MCF 10A (cell line): ENCODE results near the gene BEST1. TPM values are rescaled to one million over a fixed set of nuclear protein-coding genes. Genes with fewer than 3 reads are reported as not detected.
"Not testable (repeated sequence)": the region's sequence is repeated elsewhere in the genome, so short reads cannot be mapped to it uniquely, and the experiment has no call there.

Source experiments
- BruUV-seq: library from RNA; stranded (reverse); fragments of 400-500 nt; replicated peaks from 2 replicates; lab custom pipeline; 2021; lab: Mats Ljungman, UMichigan
- CTCF ChIA-PET: fragments of 300-600 bp; sonication (Branson Sonifier 250); formaldehyde crosslinking; extraction: SDS; loops from one replicate; lab custom pipeline; 2021; ENCODE audit warnings: antibody characterized with exemption, inconsistent platforms; lab: Yijun Ruan, JAX
- POLR2A ChIA-PET: fragments of 300-600, 350-650 bp; sonication (Branson Sonifier 250); formaldehyde crosslinking; extraction: SDS; loops from one replicate; lab custom pipeline; 2020; ENCODE audit warnings: antibody characterized with exemption, inconsistent platforms; lab: Yijun Ruan, JAX
- DNase-seq: peaks from one replicate; pipeline ENCODE4 v3.0.0-alpha.2; 2018; ENCODE audit not compliant: unreplicated experiment
- H3K27ac Mint-ChIP-seq: one replicate; pipeline ENCODE4 v1.8.0; 2022; ENCODE audit warnings: mild to moderate bottlenecking, low read depth, mixed read lengths; ENCODE audit not compliant: unreplicated experiment
- H3K27me3 Mint-ChIP-seq: one replicate; pipeline ENCODE4 v1.8.0; 2022; ENCODE audit warnings: mixed read lengths; ENCODE audit not compliant: insufficient read depth, unreplicated experiment
- H3K36me3 Mint-ChIP-seq: one replicate; pipeline ENCODE4 v1.8.0; 2022; ENCODE audit warnings: mild to moderate bottlenecking, moderate library complexity, mixed read lengths; ENCODE audit not compliant: insufficient read depth, unreplicated experiment
- H3K4me1 Mint-ChIP-seq: one replicate; pipeline ENCODE4 v1.8.0; 2022; ENCODE audit warnings: mixed read lengths; ENCODE audit not compliant: insufficient read depth, unreplicated experiment
- H3K4me3 Mint-ChIP-seq: one replicate; pipeline ENCODE4 v1.8.0; 2022; ENCODE audit warnings: mild to moderate bottlenecking, moderate library complexity, mixed read lengths; ENCODE audit not compliant: unreplicated experiment
- H3K9me3 Mint-ChIP-seq: one replicate; pipeline ENCODE4 v1.8.0; 2022; ENCODE audit warnings: mixed read lengths; ENCODE audit not compliant: unreplicated experiment
- CTCF ChIP-seq: fragments of 200-600 bp; IDR thresholded peaks from one replicate; pipeline ENCODE4 v1.8.0; 2022; ENCODE audit warnings: antibody characterized with exemption, mild to moderate bottlenecking; ENCODE audit not compliant: unreplicated experiment
- intact Hi-C: fragments of 100-400 bp; cut with micrococcal nuclease; formaldehyde crosslinking; loops from 2 replicates; pipeline ENCODE4 v1.14.1; 2022
- total RNA-seq: library from RNA; stranded (reverse); gene quantifications from 2 replicates; pipeline ENCODE4 v1.2.3, GENCODE V29; 2022

BEST1 gene
- total RNA-seq, 1 experiment from 2014 or later: 2.5 TPM

DNA sequence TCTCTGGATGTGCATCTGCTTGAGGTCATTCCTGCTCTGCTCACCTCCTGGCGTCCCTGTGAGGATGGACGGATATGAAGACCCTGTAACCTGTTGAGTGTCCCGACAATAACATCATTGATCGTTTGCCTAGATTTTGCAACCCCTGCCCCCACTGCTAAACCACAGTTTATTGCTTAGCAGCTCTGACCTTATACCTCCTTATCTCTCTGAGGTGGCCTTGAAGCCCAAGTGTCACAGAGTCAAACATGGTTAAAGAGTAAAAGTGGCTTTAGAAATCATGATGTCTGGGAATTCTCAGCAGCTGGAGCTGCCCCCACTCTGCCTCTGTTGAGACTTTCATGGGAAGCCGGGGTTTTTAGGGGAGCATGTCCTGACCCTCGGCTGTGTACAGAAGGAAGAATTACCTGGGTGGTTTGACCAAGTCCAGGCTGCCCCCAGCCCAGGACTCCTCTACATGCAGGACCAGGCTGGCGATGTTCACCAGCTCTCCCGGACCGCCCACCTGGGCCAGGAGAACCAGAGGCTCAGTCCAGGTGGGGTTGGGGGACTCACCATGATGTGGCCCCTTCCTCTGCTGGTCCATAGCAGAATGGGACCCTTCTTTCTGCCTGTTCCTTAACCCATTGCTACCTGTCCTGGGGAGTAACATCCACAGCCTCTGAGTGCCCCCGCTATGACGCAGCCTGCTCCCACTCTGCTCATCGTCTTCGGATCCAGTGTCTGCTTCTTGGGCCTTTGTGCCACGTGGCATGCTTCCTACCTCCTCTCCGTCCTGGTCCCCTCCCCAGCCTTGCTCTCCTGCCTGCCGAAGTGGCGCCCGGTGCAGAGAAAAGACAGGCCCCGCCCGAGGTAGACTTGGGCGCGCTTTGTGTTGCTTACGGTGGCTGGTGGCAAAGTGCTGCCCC is 50.6 kb downstream of the BEST1 start:
- Mint-ChIP-seq H3K27ac (no peak overlapping the region), H3K4me1 (peaks cover 6% of the 10 kb centered on the region), H3K27me3 (no peaks in the 10 kb centered on the region), H3K36me3 (peaks cover 20% of the 10 kb centered on the region), H3K4me3 (no peak overlapping the region), H3K9me3 (peaks cover 7% of the 10 kb centered on the region)
- TF ChIP-seq CTCF: no peak
- intact Hi-C loops: no loop called here
- CTCF ChIA-PET: no interaction called here
- DNase-seq: no peak
- BruUV-seq: no TSS peak
- POLR2A ChIA-PET: interaction anchor here (2.0 kb wide), 1 partner anchor 25 kb away, joined by 12 read pairs; no protein-coding TSS in a partner anchor

GRCh38 chr11:62001450-62002191 is 51.5 kb downstream of the BEST1 start:
- intact Hi-C loops: no loop called here
- no peak for TF ChIP-seq CTCF
- peaks cover 7% of the 10 kb centered on the region for H3K9me3 Mint-ChIP-seq
- H3K4me3 Mint-ChIP-seq: no peak overlapping the region
- no peaks in the 10 kb centered on the region for H3K27me3 Mint-ChIP-seq
- POLR2A ChIA-PET: interaction anchor here (0.6 kb wide), 1 partner anchor 34 kb away, joined by 3 read pairs; no protein-coding TSS in a partner anchor
- CTCF ChIA-PET: no interaction called here
- no peak overlapping the region for H3K27ac Mint-ChIP-seq
- peaks cover 6% of the 10 kb centered on the region for H3K4me1 Mint-ChIP-seq
- H3K36me3 Mint-ChIP-seq: peaks cover 24% of the 10 kb centered on the region
- DNase-seq: no peak
- BruUV-seq: no TSS peak

DNA sequence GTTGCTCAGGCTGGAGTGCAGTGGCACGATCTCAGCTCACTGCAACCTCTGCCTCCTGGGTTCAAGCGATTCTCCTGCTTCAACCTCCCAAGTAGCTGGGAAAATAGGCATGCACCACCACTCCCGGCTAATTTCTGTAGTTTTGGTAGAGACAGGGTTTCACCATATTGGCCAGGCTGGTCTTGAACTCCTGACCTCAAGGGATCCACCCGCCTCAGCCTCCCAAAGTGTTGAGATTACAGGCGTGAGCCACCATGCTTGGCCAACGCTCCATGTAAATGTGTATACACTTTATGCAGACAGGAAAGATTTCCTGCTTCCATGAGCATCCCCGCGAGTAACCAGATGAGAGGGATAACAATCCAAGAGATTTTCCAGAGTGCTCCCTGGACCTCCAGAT is 52.1 kb downstream of the BEST1 start:
- H3K27ac Mint-ChIP-seq, H3K27me3 Mint-ChIP-seq, H3K4me3 Mint-ChIP-seq, DNase-seq, CTCF ChIA-PET, H3K9me3 Mint-ChIP-seq, H3K4me1 Mint-ChIP-seq, intact Hi-C loops, BruUV-seq: not testable (repeated sequence)
- H3K36me3 Mint-ChIP-seq: peaks cover 24% of the 10 kb centered on the region
- POLR2A ChIA-PET: interaction anchor here (1.1 kb wide), 1 partner anchor 35 kb away, joined by 3 read pairs; the partner anchor contains the start of gene FTH1

DNA sequence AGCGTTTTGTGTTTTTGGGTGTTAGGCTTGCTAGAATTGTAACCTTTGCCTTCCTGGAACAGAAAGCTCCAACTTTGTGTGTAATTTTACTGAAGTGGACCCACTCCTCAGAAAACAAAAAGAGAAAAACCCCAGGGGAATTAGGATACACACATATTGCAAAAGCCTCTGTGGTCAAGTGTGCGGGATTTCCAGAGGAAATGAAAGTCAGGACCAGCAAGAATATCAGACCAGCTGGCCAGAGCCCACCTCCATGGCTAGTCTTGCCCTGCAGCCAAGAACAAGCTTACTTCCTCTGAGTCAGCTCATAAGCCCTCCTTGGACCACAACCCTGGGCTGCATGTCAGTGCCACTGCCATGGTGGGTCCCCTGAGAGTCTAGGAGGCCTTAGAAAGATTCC is 54.3 kb downstream of the BEST1 start:
- H3K4me1 Mint-ChIP-seq: no peaks in the 10 kb centered on the region
- intact Hi-C loops: no loop called here
- H3K4me3 Mint-ChIP-seq: no peak overlapping the region
- ChIA-PET POLR2A (no interaction called here), CTCF (no interaction called here)
- peak; percentile 54 for DNase-seq
- no peak overlapping the region for H3K27ac Mint-ChIP-seq
- no peak for TF ChIP-seq CTCF
- H3K9me3 Mint-ChIP-seq: peaks cover 1% of the 10 kb centered on the region
- no peaks in the 10 kb centered on the region for H3K27me3 Mint-ChIP-seq
- peaks cover 8% of the 10 kb centered on the region for H3K36me3 Mint-ChIP-seq
- BruUV-seq: no TSS peak
